ENCODE measurements around the gene RIC8B.

RIC8B gene

GRCh38 chr12:106870116-106870515 is 95.6 kb downstream of the RIC8B start:
- DNase-seq, result no peak

- DNase-seq, result no peak
These were observed 97.0 kb downstream of the RIC8B start for GRCh38 chr12:106871477-106871876.

GRCh38 chr12:106873983-106874382 is 99.5 kb downstream of the RIC8B start:
- DNase-seq, result no peak

GRCh38 chr12:106878804-106879203 is 104.3 kb downstream of the RIC8B start:
- no peak for DNase-seq

- no peak for DNase-seq
These were observed 105.1 kb downstream of the RIC8B start for GRCh38 chr12:106879612-106880011.

- DNase-seq, result no peak
These were observed 108.9 kb downstream of the RIC8B start for GRCh38 chr12:106883426-106883825.

- DNase-seq, result no peak
These were observed 110.5 kb downstream of the RIC8B start for GRCh38 chr12:106885026-106885425.

- no peak for DNase-seq
These were observed 111.2 kb downstream of the RIC8B start for GRCh38 chr12:106885541-106886249.

- no peak for DNase-seq
These were observed 112.5 kb downstream of the RIC8B start for GRCh38 chr12:106886932-106887331.

- DNase-seq, result no peak
These were observed 114.0 kb downstream of the RIC8B start for GRCh38 chr12:106888348-106888970.

- no peak for DNase-seq
These were observed 114.8 kb downstream of the RIC8B start for GRCh38 chr12:106889326-106889725.

DNA sequence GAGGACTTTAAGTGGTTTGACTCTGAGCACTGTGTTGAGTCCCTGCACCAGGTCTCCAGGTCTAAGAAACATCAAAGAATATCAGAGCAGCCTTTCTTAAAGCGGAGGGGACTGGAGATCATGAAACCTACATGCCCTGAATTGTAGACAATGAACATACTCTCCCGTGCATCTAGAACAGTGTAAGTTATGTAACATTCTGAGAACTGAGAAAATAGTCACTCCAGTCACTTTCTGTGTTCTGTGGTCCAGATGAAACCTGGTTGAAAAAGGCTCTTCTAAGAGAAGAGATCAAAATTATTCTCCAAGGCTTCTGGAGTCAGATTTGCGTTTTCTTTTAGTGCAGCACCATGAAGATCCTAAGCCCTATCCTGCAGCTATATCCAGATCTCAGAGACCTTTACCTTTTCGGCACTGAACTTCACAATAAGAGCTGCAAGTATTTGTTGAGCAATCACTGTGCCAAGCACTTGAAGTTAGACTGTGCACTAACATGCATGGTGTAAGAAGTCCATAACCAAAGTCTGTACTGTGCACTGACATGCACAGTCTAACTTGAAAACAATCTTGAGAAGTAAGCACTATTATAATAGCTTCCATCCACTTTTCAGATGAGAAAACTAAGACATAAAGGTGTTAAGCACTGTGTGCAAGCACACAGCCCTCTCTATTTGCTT is 115.6 kb downstream of the RIC8B start:
- no peak for DNase-seq

DNA sequence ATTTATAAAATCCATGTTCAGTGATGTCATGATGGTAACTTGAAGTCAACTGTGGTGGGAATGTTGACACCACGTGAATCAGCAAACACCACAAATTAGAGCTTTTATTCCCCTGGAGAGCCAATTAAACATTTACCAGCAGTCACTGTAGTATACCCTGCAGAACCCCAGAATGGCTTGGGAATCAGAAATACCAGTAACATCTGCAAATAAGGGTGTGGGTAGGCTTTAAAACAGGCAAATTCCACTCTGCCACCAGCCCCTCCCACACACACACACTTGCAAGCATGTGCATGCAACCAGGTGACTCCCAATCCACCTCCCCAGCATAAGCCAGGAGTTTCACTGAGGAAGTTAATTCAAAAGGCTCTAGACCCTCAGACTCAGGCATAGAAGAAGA is 117.6 kb downstream of the RIC8B start:
- DNase-seq, result no peak

DNA sequence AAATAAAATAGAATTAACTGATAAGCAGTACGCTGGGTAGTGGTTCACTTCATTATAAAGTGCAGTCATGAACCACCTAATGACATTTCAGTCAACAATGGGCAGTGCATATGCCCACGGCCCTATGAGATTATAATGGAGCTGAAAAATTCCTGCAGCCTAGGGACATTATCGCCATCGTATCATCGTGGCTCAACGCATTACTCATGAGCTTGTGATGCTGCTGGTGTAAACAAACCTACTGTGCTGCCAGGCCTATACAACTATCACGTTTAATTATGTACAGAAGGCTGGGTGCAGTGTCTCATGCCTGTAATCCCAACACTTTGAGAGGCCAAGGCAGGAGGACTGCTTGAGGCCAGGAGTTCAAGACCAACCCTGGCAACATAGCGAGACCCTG is 119.0 kb downstream of the RIC8B start:
- DNase-seq, result no peak

DNA sequence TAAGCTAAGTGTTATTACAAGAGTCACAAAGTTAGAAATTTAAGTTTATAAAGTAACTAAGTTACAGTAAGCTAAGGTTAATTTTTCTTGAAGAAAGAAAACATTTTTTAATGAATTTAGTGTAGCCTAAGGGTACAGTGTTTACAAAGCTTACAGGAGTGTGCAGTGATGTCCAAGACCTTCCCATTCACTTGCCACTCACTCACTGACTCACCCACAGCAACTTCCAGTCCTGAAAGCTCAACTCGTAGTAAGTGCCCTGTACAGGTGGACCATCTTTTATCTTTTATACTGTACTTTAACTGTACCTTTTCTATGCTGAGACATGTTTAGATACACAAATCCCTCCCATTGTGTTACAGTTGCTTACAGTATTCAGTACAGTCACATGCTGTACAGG is 120.3 kb downstream of the RIC8B start:
- no peak for DNase-seq

- DNase-seq, result no peak
These were observed 122.1 kb downstream of the RIC8B start for GRCh38 chr12:106896603-106897002.

- DNase-seq, result no peak
These were observed 122.6 kb downstream of the RIC8B start for GRCh38 chr12:106897082-106897481.

GRCh38 chr12:106897981-106898901 is 123.8 kb downstream of the RIC8B start:
- DNase-seq, result no peak

- no peak for DNase-seq
These were observed 126.1 kb downstream of the RIC8B start for GRCh38 chr12:106900554-106900953.

DNA sequence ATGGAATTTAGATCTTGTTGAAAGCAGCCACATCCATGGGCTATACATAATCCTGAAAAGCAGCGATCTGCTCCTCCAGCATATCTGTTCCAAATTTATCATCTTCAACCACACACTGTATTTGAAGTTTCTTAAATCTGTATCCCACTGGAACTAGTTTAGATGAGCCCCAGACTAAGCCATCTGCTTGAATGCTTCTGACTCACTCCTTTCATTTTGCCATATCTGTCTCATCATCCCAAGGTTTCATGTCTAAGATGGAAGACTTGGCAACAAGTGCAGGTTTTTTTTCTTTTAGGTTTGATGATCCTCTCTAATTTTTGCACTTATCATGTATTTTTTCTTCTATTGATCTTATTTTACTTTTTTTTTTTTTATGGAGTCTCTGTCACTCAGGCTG is 126.8 kb downstream of the RIC8B start:
- no peak for DNase-seq

DNA sequence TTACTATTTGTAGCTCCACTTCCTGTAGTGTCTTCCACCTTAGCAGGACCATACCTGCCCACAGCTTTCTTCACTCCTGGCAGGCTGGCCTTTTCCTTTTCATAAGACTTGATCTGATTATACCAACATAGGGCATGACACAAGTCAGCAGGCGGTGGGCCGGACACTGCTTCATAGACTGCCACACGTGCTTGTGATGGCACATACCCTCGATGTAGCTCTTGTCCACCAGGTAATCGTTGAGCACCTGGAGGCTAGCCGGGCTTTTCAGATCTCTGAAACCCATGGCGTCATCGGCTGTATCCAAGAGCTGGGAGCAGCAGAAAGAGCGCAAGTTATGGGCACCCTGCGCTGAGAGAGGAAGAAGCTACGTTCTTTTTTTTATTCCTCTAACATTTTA is 127.6 kb downstream of the RIC8B start:
- DNase-seq, result no peak

DNA sequence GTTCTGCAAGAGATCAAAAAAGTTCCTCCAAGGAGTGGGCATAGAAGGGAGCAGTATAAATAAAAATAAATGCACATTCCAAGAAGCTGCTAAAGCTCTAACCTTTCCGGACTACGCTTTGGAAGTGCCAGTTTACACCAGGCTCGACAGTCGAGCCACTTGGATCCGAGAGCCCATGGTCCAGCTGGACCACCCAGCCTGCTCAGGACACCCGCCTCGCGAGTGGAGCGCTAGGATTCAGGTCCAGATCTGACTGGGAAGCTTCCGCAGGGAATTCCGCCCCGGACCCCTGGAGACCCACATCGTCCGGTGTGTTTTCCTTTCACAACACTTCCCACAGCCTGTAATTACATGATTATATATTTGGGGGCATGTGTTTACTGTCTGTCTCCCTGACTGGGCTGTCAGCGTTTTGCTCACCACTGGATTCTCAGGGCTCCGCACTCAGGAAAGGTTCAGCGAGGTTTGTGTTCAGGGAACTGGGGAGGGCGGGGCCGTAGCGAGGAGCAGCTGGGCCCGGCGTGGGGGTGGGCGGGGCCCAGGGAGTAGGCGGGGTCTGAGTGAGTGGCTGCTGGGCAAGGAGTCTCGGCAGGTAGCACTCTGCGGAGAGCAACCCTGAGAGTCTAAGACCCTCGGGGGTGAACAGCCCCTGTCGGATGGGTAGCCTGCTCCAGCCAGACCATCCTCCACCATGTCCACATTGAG is 128.9 kb downstream of the RIC8B start:
- DNase-seq, result peak; percentile 86

- DNase-seq, result no peak
These were observed 132.2 kb downstream of the RIC8B start for GRCh38 chr12:106906715-106907114.

Data from RPMI8226 (cell line).